Activated T-helper 17 cell treated with anti-CD3 and anti-CD28 coated beads, Interleukin-2, amount 50 U/mL, for 72 hours (primary cell): ENCODE results near the gene TMEM9B. TPM values are rescaled to one million over a fixed set of nuclear protein-coding genes. Genes with fewer than 3 reads are reported as not detected.
"Not testable (repeated sequence)": the region's sequence is repeated elsewhere in the genome, so short reads cannot be mapped to it uniquely, and the experiment has no call there.

ENCODE experiments used
- ATAC-seq: fragments of 150-1000 bp; cut with Tn5 transposase; replicated peaks from 2 replicates; pipeline ENCODE4 v1.10.0; 2021; ENCODE audit warnings: mild to moderate bottlenecking, moderate library complexity
- H3K27ac Mint-ChIP-seq: one replicate; pipeline ENCODE4 v1.8.0; 2022; ENCODE audit warnings: mixed read lengths
- H3K27me3 Mint-ChIP-seq: one replicate; pipeline ENCODE4 v1.8.0; 2022; ENCODE audit warnings: mixed read lengths
- H3K36me3 Mint-ChIP-seq: one replicate; pipeline ENCODE4 v1.8.0; 2022; ENCODE audit warnings: low read depth, mild to moderate bottlenecking, mixed read lengths
- H3K4me1 Mint-ChIP-seq: one replicate; pipeline ENCODE4 v1.8.0; 2022; ENCODE audit warnings: mixed read lengths
- H3K4me3 Mint-ChIP-seq: one replicate; pipeline ENCODE4 v1.8.0; 2022; ENCODE audit warnings: mild to moderate bottlenecking, mixed read lengths
- H3K9me3 Mint-ChIP-seq: one replicate; pipeline ENCODE4 v1.8.0; 2022; ENCODE audit warnings: mixed read lengths
- total RNA-seq, 2 donors: library from RNA; stranded (reverse); gene quantifications; one replicate each; pipeline ENCODE4 v1.2.3, GENCODE V29; 2022

The TMEM9B gene
- total RNA-seq = 10 to 100 TPM; 15.0 to 24.3 TPM

DNA sequence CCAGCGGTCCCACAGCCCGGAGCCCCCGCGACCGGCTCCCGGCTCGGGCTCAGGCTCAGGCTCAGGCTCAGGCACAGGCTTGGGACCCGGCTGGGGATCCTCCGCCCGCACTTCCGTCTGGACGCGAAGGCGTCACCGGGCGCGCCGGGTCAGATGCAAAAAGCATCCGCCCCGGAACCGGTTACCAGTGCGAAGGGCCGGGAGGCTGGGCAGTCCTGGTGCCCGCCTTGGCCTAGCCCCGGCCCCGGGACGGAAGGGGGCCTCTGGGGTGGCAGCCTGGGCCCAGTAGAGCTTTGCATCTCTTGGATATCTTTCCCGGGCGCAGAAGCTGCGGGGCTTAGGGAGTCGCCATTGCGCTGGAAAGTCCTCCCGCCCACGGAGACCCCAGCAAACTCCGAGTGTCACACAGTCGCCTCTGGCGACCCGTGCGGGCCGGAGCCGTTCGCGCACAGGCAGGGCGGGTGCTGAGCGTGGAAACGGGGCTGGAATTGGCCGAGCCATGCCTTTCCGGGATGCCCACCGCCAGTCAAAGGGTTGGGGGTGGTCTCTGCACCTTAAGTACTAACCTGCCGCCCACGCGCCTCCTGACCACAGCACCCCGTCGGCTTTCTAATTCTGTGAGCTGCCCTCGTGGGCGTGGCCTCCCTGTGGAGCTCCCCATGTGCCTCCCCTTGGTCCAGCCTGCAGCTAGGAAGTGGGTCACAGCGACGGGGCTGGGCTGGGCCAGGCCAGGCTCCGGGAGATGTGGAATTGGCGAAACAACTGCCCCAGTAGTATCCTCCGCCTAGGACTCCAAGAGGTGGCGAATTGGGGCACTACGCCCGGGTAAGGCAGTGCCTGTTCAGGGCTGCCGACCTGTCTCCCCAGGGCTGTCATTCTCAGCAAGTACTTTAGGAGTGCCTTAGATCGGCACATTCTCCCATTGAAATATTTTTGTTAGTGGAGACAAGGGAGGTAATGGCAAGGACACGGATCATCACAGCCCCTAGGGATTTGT lies at the start of gene TMEM9B:
TMEM9B (minus strand) TSS at position 119 of the 997 bp plus-strand sequence. CDS start 129 bp downstream, outside the sequence.
- Mint-ChIP-seq H3K36me3 (peaks cover 11% of the 10 kb centered on the region), H3K4me3 (peak within 1 kb of the TSS; percentile 89), H3K9me3 (no peaks in the 10 kb centered on the region), H3K4me1 (peaks cover 14% of the 10 kb centered on the region), H3K27ac (peak within 1 kb of the TSS; percentile 92), H3K27me3 (no peaks in the 10 kb centered on the region)
- peak; percentile 94 for ATAC-seq

DNA sequence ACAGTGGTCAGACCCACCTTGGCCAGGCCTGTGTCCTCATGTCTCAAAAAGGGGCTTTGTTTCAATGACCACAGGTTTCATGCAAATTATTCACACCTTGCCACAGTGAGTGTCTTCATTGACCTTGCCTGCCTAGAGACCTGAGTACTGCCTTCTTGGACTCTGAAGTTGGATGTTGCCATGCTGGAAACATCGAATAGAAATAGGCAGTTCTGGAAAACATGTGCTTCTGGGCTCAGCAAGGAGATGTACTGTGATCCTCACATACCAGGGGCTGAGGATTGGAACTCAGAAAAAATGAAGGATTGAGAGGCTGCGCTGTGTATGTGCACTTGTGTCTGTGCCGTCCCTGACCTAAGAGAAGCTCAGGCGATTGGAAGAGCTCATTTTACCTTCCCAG lies 49.1 kb upstream of the TMEM9B start:
- Mint-ChIP-seq H3K4me1 (peaks cover 15% of the 10 kb centered on the region), H3K27me3 (no peaks in the 10 kb centered on the region), H3K4me3 (no peak overlapping the region), H3K9me3 (no peaks in the 10 kb centered on the region), H3K36me3 (no peaks in the 10 kb centered on the region), H3K27ac (no peak overlapping the region)
- no peak for ATAC-seq

DNA sequence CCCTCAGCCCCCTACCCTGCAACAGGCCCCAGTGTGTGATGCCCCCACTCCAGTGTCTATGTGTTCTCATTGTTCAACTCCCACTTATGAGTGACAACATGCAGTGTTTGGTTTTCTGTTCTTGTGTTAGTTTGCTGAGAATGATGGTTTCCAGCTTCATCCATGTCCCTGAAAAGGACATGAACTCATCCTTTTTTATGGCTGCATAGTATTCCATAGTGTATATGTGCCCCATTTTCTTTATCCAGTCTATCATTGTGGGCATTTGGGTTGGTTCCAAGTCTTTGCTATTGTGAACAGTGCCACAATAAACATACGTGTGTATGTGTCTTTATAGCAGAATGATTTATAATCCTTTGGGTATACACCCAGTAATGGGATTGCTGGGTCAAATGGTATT lies 45.3 kb upstream of the TMEM9B start:
- H3K36me3 Mint-ChIP-seq, H3K4me3 Mint-ChIP-seq, H3K27me3 Mint-ChIP-seq, H3K9me3 Mint-ChIP-seq, H3K4me1 Mint-ChIP-seq, ATAC-seq, H3K27ac Mint-ChIP-seq: not testable (repeated sequence)

DNA sequence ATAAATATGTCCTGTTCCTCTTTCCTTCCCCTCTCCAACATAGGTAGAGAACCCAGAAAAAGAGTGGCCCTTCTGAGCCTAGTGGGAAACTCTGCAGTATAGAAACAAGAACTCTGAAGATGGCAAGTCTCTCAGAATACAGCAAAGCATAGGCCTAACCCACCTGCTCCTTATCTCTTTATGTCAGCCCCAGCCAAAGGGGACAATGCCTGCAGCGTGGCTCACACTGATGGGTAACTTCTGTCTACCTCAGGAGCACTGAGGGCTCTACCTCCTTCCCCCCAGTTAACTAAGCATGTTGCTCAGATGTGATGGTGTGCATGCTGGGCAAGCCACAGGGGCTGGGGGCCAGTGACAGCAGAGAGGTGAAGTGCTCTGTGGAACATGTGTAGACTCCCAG lies 44.4 kb upstream of the TMEM9B start:
- Mint-ChIP-seq H3K9me3 (no peaks in the 10 kb centered on the region), H3K4me3 (no peak overlapping the region), H3K36me3 (no peaks in the 10 kb centered on the region), H3K27ac (no peak overlapping the region), H3K27me3 (peaks cover 6% of the 10 kb centered on the region), H3K4me1 (peaks cover 5% of the 10 kb centered on the region)
- no peak for ATAC-seq

DNA sequence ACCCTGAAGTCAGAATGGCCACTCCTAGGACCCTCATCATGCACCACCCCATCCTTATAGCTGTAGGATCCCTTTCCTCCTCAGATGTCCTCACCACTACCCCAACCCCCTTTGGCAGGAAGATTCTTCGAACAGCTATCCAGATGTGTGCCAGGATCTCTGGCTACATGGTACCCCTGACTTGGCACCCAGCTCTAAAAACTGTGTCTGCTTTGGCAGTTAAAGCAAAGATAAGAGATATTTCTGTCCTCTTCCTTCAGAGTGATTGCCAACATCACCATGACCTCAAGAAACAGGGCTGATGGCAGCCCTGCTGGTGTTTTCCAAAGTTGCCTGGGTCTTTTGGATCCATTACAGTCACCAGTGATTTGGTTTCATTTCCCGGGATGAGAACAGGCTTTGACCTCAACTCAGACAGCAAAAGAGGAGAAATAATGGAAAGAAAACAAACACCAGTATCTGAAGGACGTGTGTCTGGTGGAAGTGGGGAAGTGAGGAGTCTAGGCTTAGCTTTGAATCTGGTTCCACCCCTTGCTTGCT lies 43.8 kb upstream of the TMEM9B start:
- H3K27ac Mint-ChIP-seq = no peak overlapping the region
- H3K27me3 Mint-ChIP-seq = peaks cover 6% of the 10 kb centered on the region
- H3K9me3 Mint-ChIP-seq = no peaks in the 10 kb centered on the region
- H3K4me1 Mint-ChIP-seq = peaks cover 5% of the 10 kb centered on the region
- no peaks in the 10 kb centered on the region for H3K36me3 Mint-ChIP-seq
- no peak for ATAC-seq
- no peak overlapping the region for H3K4me3 Mint-ChIP-seq

DNA sequence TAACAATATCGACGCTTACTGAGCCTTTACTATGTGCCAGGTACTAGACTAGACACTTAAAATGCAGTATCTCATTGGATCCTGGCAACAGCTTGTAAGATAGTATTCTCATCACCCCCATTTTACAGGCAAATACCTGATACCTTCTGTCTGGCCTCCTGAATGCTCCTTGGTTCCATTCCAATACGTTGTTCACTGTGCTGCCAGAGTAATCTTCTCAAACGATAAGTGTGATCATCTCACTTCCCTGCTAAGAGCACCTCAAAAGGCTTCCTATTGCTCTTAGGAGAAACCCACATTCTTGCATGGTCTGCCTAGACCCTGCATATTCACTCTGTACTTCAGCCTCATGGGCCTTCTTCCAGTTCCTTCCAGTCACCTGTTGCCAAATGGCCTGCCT lies 40.8 kb upstream of the TMEM9B start:
- Mint-ChIP-seq H3K4me1 (peaks cover 15% of the 10 kb centered on the region), H3K4me3 (peak overlapping the region; percentile 35), H3K9me3 (no peaks in the 10 kb centered on the region), H3K36me3 (no peaks in the 10 kb centered on the region), H3K27ac (no peak overlapping the region), H3K27me3 (peaks cover 9% of the 10 kb centered on the region)
- no peak for ATAC-seq

DNA sequence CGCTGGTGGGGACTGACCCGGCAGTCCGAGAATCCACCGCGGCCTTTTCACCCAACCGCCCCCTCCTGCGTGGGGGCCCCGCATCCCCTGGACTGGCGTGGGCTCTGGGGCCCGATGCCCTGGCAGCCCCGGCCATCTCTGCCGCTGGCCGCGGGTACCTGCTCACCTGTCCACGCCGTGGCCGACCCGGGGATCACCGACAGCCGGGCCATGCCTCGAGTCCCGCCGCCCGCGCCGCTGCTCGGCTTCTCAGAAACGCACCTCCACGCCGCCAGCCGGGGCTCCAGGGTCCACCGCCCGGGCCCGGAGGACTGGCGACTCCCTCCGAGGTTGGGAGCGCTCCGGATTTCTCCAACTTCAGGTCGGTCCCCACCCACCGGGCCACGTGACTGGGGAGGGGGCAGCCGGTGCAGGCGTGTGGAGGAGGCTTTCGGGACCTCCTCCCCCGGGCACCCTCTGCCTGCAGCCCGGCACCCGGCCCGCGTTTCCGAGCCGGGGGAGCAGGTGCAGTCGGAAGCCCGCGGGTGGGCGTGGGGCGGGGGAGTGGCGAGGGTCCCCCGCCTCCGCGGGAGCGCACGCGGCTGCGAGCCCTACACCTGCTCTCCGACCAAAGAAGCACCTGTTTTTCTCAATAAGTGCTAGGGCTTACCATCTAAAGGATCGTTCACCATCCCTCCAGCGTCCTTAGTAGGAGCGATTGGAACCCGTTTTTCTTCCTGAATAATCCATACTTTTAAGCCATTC lies 40.1 kb upstream of the TMEM9B start:
- H3K27ac Mint-ChIP-seq = no peak overlapping the region
- peaks cover 12% of the 10 kb centered on the region for H3K27me3 Mint-ChIP-seq
- no peaks in the 10 kb centered on the region for H3K36me3 Mint-ChIP-seq

DNA sequence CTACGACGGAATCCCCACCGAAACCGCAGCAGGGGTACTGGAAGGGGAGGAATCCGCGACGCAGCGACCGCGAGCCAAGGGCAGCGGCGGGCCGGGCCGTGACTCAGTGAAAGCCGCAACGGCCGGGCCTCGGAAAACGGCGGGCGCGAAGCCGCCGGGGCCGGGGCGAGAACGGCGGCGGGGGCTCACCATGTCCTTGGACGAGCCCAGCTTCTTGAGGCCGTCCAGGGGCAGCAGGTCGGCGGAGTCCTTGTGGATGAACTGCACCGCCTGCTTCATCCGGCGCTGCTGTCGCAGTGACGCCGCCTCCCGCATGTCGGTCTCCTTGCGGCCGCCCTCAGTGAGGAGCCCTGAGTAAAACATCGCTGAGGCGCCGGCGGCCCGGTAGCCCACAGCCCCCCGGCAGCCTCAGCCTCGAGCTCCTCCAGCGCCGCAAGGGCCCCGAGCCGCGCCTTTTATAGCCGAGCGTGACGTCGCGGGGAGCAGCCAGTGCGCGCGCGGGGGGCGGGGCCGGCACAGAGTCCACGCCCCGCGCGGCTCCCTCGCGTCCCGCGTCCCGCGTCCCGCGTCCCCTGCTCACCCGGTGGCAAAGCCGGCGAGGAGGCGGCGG lies 39.4 kb upstream of the TMEM9B start, which contains the start of gene NRIP3:
NRIP3 (minus strand) TSS at position 429 of the 610 bp plus-strand sequence; CDS start at position 363, 66 bp downstream.
- ATAC-seq = peak; percentile 53
- peaks cover 15% of the 10 kb centered on the region for H3K4me1 Mint-ChIP-seq
- peaks cover 17% of the 10 kb centered on the region for H3K27me3 Mint-ChIP-seq
- H3K27ac Mint-ChIP-seq = peak within 1 kb of the TSS; percentile 57
- H3K9me3 Mint-ChIP-seq = no peaks in the 10 kb centered on the region
- H3K4me3 Mint-ChIP-seq = peak within 1 kb of the TSS; percentile 80
- H3K36me3 Mint-ChIP-seq = no peaks in the 10 kb centered on the region

More for the DNA sequence above, 40.1 kb upstream of the TMEM9B start:
- Mint-ChIP-seq H3K4me1 (peaks cover 15% of the 10 kb centered on the region), H3K9me3 (no peaks in the 10 kb centered on the region), H3K4me3 (peak overlapping the region; percentile 35)
- no peak for ATAC-seq

DNA sequence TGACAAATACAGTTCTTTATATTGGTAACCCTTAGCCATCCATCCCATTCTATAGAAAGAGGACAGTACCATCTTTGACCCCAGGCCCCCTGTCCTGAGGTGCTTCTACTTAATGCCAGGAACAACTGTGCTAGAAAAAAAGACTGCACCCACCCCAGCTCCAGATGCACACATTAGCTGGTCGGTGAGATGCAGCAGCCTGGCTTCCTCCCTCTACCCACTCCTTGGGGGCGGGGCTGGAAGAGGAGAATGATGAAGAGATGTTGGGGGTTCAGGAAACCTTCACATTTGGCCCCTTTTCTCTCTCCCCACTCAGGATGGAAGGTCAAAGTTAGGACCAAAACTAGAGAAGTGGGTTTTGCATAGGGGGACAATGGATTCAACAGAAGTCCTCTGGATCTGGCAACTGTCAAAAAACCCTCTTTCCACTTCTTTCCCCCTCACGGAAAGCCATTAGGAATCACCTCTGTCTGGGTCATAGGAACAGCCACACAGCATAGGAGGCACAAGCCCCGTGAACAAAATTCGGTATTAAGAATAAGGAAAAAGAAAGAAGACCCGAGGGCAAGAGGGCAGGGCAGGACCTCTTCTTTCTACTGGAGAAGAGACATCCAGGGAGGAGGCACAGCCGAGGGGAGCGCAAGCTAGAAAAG lies 38.8 kb upstream of the TMEM9B start:
- Mint-ChIP-seq H3K27ac (peak overlapping the region; percentile 57), H3K9me3 (no peaks in the 10 kb centered on the region), H3K4me3 (peak overlapping the region; percentile 80), H3K27me3 (peaks cover 21% of the 10 kb centered on the region), H3K36me3 (no peaks in the 10 kb centered on the region), H3K4me1 (peaks cover 15% of the 10 kb centered on the region)
- no peak for ATAC-seq

DNA sequence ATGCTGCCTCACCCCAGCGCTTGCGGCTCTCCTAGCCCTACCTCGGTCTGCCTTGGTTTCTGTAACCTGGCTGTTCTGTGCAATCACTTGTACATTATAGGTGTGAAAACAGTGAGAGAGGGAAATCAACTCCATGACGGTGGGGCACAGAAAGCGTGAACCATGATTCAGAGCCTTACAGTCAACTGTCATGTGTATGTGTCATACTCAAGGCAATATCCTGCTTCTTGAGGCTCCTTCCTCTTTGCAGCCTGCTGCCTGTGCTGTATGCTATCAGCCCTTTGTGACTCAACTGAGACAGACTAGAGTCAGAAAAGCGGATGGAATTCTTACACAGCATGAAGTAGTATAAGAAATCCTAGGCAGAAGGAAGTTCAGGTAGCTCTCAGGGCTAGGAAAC lies 37.5 kb upstream of the TMEM9B start:
- peak overlapping the region; percentile 42 for H3K27ac Mint-ChIP-seq

DNA sequence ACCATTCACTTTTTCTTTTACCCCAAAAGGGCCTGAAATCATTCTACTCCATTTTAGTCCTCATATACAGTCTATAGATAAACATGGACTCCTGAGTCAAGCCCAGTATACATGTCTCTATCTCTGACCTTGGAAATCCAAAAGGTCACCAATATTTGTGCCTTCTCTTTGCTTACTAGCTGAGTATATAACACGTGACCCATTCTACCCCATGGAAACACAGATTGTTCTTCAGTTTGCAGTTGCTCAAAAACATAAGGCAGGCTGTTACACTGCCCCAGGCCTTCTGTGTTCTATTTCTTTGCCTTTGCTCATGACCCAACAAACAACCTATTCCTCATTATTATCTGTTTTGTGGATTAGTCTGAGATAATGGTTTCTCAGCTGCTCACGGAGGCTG lies 33.8 kb upstream of the TMEM9B start:
- Mint-ChIP-seq H3K27me3 (peaks cover 16% of the 10 kb centered on the region), H3K9me3 (no peaks in the 10 kb centered on the region), H3K4me1 (peaks cover 10% of the 10 kb centered on the region), H3K36me3 (no peaks in the 10 kb centered on the region), H3K27ac (no peak overlapping the region), H3K4me3 (no peak overlapping the region)
- no peak for ATAC-seq

More for the DNA sequence above, 37.5 kb upstream of the TMEM9B start:
- H3K9me3 Mint-ChIP-seq = no peaks in the 10 kb centered on the region
- H3K36me3 Mint-ChIP-seq = no peaks in the 10 kb centered on the region
- peaks cover 22% of the 10 kb centered on the region for H3K27me3 Mint-ChIP-seq
- H3K4me1 Mint-ChIP-seq = peaks cover 15% of the 10 kb centered on the region
- H3K4me3 Mint-ChIP-seq = peak overlapping the region; percentile 46
- peak; percentile 97 for ATAC-seq

DNA sequence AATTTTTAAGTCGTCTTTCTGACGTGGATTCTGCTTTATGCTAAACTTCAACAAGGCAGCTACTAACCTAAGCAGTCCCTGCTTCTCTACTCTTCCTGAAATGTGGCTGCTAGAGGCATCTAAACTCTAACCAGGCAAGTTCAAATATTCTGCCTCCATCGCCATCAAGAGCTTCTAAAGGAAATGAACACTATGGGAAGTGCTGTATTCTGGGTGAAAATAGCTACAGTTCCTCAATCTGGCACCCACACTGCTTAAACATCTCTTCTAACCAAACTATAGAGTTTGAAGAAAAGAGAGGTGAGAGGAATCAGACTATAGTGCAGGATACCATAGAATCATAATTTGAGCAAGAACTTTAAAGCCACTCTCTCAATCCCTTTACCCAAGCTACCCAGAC lies 33.2 kb upstream of the TMEM9B start:
- no peaks in the 10 kb centered on the region for H3K9me3 Mint-ChIP-seq
- peaks cover 16% of the 10 kb centered on the region for H3K27me3 Mint-ChIP-seq
- no peaks in the 10 kb centered on the region for H3K36me3 Mint-ChIP-seq
- ATAC-seq = no peak
- H3K4me3 Mint-ChIP-seq = no peak overlapping the region
- peaks cover 10% of the 10 kb centered on the region for H3K4me1 Mint-ChIP-seq
- no peak overlapping the region for H3K27ac Mint-ChIP-seq

DNA sequence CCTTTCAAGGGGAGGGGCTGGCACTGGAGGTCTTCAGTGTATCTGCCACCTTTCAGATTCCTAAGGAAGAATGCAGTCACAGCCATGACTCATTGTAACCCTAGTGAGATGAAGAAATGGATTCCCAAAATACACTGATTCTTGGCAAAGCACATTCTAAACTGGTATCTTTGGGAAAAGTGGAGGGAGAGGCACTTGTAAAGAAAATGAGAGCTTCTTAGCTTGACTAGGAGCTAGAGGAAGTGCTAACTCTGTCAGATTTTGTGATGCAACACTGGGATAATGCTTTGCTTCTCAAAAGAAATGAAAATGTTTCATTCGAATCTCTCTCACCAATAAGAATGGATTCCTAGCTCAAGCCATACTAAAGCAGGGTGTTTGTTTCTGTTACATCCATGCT lies 25.2 kb upstream of the TMEM9B start:
- no peaks in the 10 kb centered on the region for H3K4me1 Mint-ChIP-seq
- H3K27me3 Mint-ChIP-seq = peaks cover 9% of the 10 kb centered on the region
- H3K9me3 Mint-ChIP-seq = no peaks in the 10 kb centered on the region
- no peaks in the 10 kb centered on the region for H3K36me3 Mint-ChIP-seq
- ATAC-seq = no peak
- H3K27ac Mint-ChIP-seq = no peak overlapping the region
- H3K4me3 Mint-ChIP-seq = no peak overlapping the region
